Endothelial cell of umbilical vein (primary cell): ENCODE results near the gene TMEM108.

ENCODE experiments used
- FOS ChIP-seq: IDR thresholded peaks from 2 replicates; pipeline ENCODE4 v1.6.1; 2011; ENCODE audit warnings: mild to moderate bottlenecking, low read length, moderate library complexity, borderline replicate concordance; ENCODE audit not compliant: insufficient read depth
- JUN ChIP-seq: IDR thresholded peaks from 2 replicates; pipeline ENCODE4 v1.6.1; 2011; ENCODE audit warnings: borderline replicate concordance, low read depth; ENCODE audit not compliant: insufficient read length, insufficient read depth
- MAX ChIP-seq: IDR thresholded peaks from 2 replicates; pipeline ENCODE4 v1.6.1; 2011; ENCODE audit not compliant: insufficient read depth, insufficient read length
- MYC ChIP-seq: IDR thresholded peaks from one replicate; pipeline ENCODE4 v1.6.1; 2011; ENCODE audit warnings: mild to moderate bottlenecking, low read depth, low read length
- POLR2A ChIP-seq: IDR thresholded peaks from 2 replicates; pipeline ENCODE4 v1.6.1; 2012; ENCODE audit warnings: low read depth, mild to moderate bottlenecking, control low read depth, low read length
- POLR2AphosphoS5 ChIP-seq: IDR thresholded peaks from 2 replicates; pipeline ENCODE4 v1.6.1; 2012; ENCODE audit warnings: low read depth, mild to moderate bottlenecking, control low read depth, low read length, moderate library complexity; ENCODE audit not compliant: insufficient read depth
- TF ChIP-seq, protein P1 (sequence below), 2 donors: IDR thresholded peaks; 1 replicate in 1 of 2; 2 replicates in 1 of 2; pipeline ENCODE4 v1.5.1; 2011; ENCODE audit warnings: low read length in 2 of 2, mild to moderate bottlenecking in 2 of 2, moderate library complexity in 2 of 2, control low read depth in 1 of 2, inconsistent platforms in 1 of 2, low read depth in 1 of 2; ENCODE audit not compliant: insufficient read depth in 1 of 2; ENCODE audit errors: extremely low read depth in 1 of 2

- TF ChIP-seq, protein P1, sequence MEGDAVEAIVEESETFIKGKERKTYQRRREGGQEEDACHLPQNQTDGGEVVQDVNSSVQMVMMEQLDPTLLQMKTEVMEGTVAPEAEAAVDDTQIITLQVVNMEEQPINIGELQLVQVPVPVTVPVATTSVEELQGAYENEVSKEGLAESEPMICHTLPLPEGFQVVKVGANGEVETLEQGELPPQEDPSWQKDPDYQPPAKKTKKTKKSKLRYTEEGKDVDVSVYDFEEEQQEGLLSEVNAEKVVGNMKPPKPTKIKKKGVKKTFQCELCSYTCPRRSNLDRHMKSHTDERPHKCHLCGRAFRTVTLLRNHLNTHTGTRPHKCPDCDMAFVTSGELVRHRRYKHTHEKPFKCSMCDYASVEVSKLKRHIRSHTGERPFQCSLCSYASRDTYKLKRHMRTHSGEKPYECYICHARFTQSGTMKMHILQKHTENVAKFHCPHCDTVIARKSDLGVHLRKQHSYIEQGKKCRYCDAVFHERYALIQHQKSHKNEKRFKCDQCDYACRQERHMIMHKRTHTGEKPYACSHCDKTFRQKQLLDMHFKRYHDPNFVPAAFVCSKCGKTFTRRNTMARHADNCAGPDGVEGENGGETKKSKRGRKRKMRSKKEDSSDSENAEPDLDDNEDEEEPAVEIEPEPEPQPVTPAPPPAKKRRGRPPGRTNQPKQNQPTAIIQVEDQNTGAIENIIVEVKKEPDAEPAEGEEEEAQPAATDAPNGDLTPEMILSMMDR (IDR thresholded peaks at IDR 0.05; ENCODE audit: extremely low read depth in 1 of 2, insufficient read depth in 1 of 2, low read depth in 1 of 2, low read length in 2 of 2) = no peak
- TF ChIP-seq MAX (no peak), FOS (no peak), POLR2AphosphoS5 (no peak), POLR2A (no peak), JUN (no peak), MYC (no peak)
Measured at GRCh38 chr3:133115176-133115575, 77.0 kb downstream of the TMEM108 start.
